ENCODE measurements around the gene SCN1B. TPM values are rescaled to one million over a fixed set of nuclear protein-coding genes. Genes with fewer than 3 reads are reported as not detected.

The SCN1B gene
- total and polyA plus RNA-seq, 2 of the 13 experiments (the other 11 are each of a cell fraction or from before 2014, with no cell fraction given): 2.7 to 20.1 TPM

GRCh38 chr19:34994643-34995541, 35.4 kb upstream of the SCN1B start (continued):
- no peak for TF ChIP-seq ZNF343 (CRISPR knock-in tag; IDR thresholded peaks at IDR 0.05)
- peak; percentile 92 for TF ChIP-seq ZBED4 (CRISPR knock-in tag; IDR thresholded peaks at IDR 0.05; ENCODE audit: borderline replicate concordance)
- peak; percentile 58; the same call in 1 of the 2 replicates for TF ChIP-seq TSC22D2 (CRISPR knock-in tag; IDR thresholded peaks at IDR 0.05; ENCODE audit: borderline replicate concordance)
- 0 out of 2 replicates have a peak, but pooled peaks have one; percentile 8 for TF ChIP-seq MYPOP (CRISPR knock-in tag; IDR thresholded peaks at IDR 0.05)
- peak; percentile 51; the same call in 1 of the 2 replicates for TF ChIP-seq HOXA3 (CRISPR knock-in tag; IDR thresholded peaks at IDR 0.05)
- peak; percentile 66 for TF ChIP-seq ZNF263 (CRISPR knock-in tag; IDR thresholded peaks at IDR 0.05)
- TF ChIP-seq NFE2 (CRISPR knock-in tag; IDR thresholded peaks at IDR 0.05): no peak
- no peak for TF ChIP-seq PCBP1 (IDR thresholded peaks at IDR 0.05; ENCODE audit: borderline replicate concordance, low read depth, low read length)
- no peak for TF ChIP-seq ATAD3A (CRISPR knock-in tag; IDR thresholded peaks at IDR 0.05)
- peak; percentile 57; the same call in 1 of the 2 replicates for TF ChIP-seq ZNF563 (CRISPR knock-in tag; IDR thresholded peaks at IDR 0.05)
- peak; percentile 47; the same call in 1 of the 2 replicates for TF ChIP-seq HNF4A (CRISPR knock-in tag; IDR thresholded peaks at IDR 0.05)
- TF ChIP-seq, protein P1, sequence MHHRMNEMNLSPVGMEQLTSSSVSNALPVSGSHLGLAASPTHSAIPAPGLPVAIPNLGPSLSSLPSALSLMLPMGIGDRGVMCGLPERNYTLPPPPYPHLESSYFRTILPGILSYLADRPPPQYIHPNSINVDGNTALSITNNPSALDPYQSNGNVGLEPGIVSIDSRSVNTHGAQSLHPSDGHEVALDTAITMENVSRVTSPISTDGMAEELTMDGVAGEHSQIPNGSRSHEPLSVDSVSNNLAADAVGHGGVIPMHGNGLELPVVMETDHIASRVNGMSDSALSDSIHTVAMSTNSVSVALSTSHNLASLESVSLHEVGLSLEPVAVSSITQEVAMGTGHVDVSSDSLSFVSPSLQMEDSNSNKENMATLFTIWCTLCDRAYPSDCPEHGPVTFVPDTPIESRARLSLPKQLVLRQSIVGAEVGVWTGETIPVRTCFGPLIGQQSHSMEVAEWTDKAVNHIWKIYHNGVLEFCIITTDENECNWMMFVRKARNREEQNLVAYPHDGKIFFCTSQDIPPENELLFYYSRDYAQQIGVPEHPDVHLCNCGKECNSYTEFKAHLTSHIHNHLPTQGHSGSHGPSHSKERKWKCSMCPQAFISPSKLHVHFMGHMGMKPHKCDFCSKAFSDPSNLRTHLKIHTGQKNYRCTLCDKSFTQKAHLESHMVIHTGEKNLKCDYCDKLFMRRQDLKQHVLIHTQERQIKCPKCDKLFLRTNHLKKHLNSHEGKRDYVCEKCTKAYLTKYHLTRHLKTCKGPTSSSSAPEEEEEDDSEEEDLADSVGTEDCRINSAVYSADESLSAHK (CRISPR knock-in tag; IDR thresholded peaks at IDR 0.05; ENCODE audit: borderline replicate concordance): no peak
- 0 out of 2 replicates have a peak, but pooled peaks have one; percentile 47 for TF ChIP-seq REPIN1 (CRISPR knock-in tag; IDR thresholded peaks at IDR 0.05; ENCODE audit: borderline replicate concordance, low read depth)
- no peak for TF ChIP-seq SP140L (CRISPR knock-in tag; IDR thresholded peaks at IDR 0.05; ENCODE audit: borderline replicate concordance)
- peak; percentile 63; the same call in 1 of the 2 replicates for TF ChIP-seq ELF4 (CRISPR knock-in tag; IDR thresholded peaks at IDR 0.05; ENCODE audit: borderline replicate concordance)
- TF ChIP-seq STAG1 (CRISPR knock-in tag; IDR thresholded peaks at IDR 0.05): peak; percentile 7; the same call in 1 of the 2 replicates
- peak; percentile 91; the same call in 1 of the 2 replicates for TF ChIP-seq SKIL (CRISPR knock-in tag; IDR thresholded peaks at IDR 0.05; ENCODE audit: borderline replicate concordance)
